Loucy (cell line): ENCODE results near the gene SLC24A1.

Experiments used
- H2AFZ ChIP-seq: fragments of 200-600 bp; sonication (generic); 2 replicates; pipeline ENCODE4 v1.6.0; 2016; ENCODE audit warnings: antibody characterized with exemption, mild to moderate bottlenecking, low read length, moderate library complexity
- H3F3A ChIP-seq: fragments of 200-600 bp; 2 replicates; pipeline ENCODE4 v1.6.0; 2016; ENCODE audit warnings: antibody characterized with exemption, low read depth, mild to moderate bottlenecking
- H3K27me3 ChIP-seq: fragments of 200-600 bp; sonication (generic); 2 replicates; pipeline ENCODE4 v1.6.1; 2014; ENCODE audit warnings: low read length, mild to moderate bottlenecking; ENCODE audit not compliant: insufficient read depth, poor library complexity, severe bottlenecking
- H3K36me3 ChIP-seq: fragments of 200-600 bp; sonication (generic); 2 replicates; pipeline ENCODE4 v1.6.1; 2016; ENCODE audit warnings: low read length; ENCODE audit not compliant: insufficient read depth
- H3K4me1 ChIP-seq: fragments of 200-600 bp; sonication (generic); 2 replicates; pipeline ENCODE4 v1.5.1; 2014; ENCODE audit warnings: low read length, mild to moderate bottlenecking; ENCODE audit not compliant: insufficient read depth, poor library complexity, severe bottlenecking
- H3K4me2 ChIP-seq: fragments of 200-600 bp; sonication (generic); 2 replicates; pipeline ENCODE4 v1.6.0; 2014; ENCODE audit warnings: antibody characterized with exemption, low read length, low read depth, mild to moderate bottlenecking; ENCODE audit not compliant: poor library complexity, severe bottlenecking
- H3K4me3 ChIP-seq: fragments of 200-600 bp; sonication (generic); 2 replicates; pipeline ENCODE4 v1.5.1; 2014; ENCODE audit warnings: low read length, mild to moderate bottlenecking, mixed read lengths; ENCODE audit not compliant: poor library complexity, severe bottlenecking
- H3K79me2 ChIP-seq: fragments of 200-600 bp; sonication (generic); 2 replicates; pipeline ENCODE4 v1.6.1; 2014; ENCODE audit warnings: low read length; ENCODE audit not compliant: insufficient read depth
- H3K9ac ChIP-seq: fragments of 200-600 bp; sonication (generic); 2 replicates; pipeline ENCODE4 v1.6.0; 2014; ENCODE audit warnings: mild to moderate bottlenecking, low read depth, low read length, moderate library complexity; ENCODE audit not compliant: poor library complexity, severe bottlenecking
- H3K9me2 ChIP-seq: fragments of 200-600 bp; sonication (generic); replicated peaks from 2 replicates; pipeline ENCODE4 v1.6.1; 2016; ENCODE audit warnings: low read depth, low read length, mixed read lengths
- H3K9me3 ChIP-seq: fragments of 200-600 bp; sonication (generic); 2 replicates; pipeline ENCODE4 v1.6.1; 2014; ENCODE audit warnings: mild to moderate bottlenecking, antibody characterized with exemption, low read length, low read depth; ENCODE audit not compliant: insufficient read depth
- H4K20me1 ChIP-seq: fragments of 200-600 bp; sonication (generic); 2 replicates; pipeline ENCODE4 v1.6.0; 2014; ENCODE audit warnings: antibody characterized with exemption, low read length, mild to moderate bottlenecking; ENCODE audit not compliant: insufficient read depth, poor library complexity, severe bottlenecking
- EZH2phosphoT487 ChIP-seq: fragments of 200-600 bp; IDR thresholded peaks from 2 replicates; pipeline ENCODE4 v1.6.1; 2018; ENCODE audit warnings: antibody characterized with exemption, mild to moderate bottlenecking, moderate library complexity, borderline replicate concordance
- TF ChIP-seq, protein P1 (sequence below): fragments of 200-600 bp; sonication (generic); conservative IDR thresholded peaks from 2 replicates; pipeline ENCODE4 v1.5.1; 2014; ENCODE audit warnings: mild to moderate bottlenecking, antibody characterized with exemption, low read length

Gene SLC24A1

DNA sequence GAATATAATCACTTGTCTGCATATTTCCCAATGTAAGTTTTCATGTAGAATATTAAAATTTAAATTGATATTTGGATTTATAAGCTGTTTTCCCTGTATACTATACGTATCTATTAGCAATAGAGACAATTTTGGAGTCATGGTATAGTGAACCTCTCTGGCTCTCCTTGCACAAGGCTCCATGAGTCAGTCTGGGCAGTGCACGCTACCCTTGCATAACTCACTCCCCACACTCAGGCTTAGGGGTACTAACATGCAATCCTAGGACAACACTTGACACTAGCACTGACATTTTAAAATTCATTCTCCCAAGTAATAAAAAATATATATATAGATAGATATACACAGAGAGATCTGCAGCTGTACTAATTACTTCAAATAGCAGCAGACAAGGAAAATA lies 39.2 kb downstream of the SLC24A1 start:
- H3K79me2 ChIP-seq, result no peaks in the 10 kb centered on the region
- no peaks in the 10 kb centered on the region for H3K4me1 ChIP-seq
- H3K36me3 ChIP-seq, result no peaks in the 10 kb centered on the region
- no peak overlapping the region for H3K4me3 ChIP-seq
- no peak for TF ChIP-seq EZH2phosphoT487
- TF ChIP-seq, protein P1, sequence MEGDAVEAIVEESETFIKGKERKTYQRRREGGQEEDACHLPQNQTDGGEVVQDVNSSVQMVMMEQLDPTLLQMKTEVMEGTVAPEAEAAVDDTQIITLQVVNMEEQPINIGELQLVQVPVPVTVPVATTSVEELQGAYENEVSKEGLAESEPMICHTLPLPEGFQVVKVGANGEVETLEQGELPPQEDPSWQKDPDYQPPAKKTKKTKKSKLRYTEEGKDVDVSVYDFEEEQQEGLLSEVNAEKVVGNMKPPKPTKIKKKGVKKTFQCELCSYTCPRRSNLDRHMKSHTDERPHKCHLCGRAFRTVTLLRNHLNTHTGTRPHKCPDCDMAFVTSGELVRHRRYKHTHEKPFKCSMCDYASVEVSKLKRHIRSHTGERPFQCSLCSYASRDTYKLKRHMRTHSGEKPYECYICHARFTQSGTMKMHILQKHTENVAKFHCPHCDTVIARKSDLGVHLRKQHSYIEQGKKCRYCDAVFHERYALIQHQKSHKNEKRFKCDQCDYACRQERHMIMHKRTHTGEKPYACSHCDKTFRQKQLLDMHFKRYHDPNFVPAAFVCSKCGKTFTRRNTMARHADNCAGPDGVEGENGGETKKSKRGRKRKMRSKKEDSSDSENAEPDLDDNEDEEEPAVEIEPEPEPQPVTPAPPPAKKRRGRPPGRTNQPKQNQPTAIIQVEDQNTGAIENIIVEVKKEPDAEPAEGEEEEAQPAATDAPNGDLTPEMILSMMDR, result no peak
- no peaks in the 10 kb centered on the region for H3K9me3 ChIP-seq
- no peaks in the 10 kb centered on the region for H4K20me1 ChIP-seq
- H3F3A ChIP-seq, result no peaks in the 10 kb centered on the region
- H2AFZ ChIP-seq, result no peak overlapping the region
- H3K9ac ChIP-seq, result no peak overlapping the region
- no peaks in the 10 kb centered on the region for H3K9me2 ChIP-seq
- H3K4me2 ChIP-seq, result no peak overlapping the region
- H3K27me3 ChIP-seq, result no peaks in the 10 kb centered on the region

DNA sequence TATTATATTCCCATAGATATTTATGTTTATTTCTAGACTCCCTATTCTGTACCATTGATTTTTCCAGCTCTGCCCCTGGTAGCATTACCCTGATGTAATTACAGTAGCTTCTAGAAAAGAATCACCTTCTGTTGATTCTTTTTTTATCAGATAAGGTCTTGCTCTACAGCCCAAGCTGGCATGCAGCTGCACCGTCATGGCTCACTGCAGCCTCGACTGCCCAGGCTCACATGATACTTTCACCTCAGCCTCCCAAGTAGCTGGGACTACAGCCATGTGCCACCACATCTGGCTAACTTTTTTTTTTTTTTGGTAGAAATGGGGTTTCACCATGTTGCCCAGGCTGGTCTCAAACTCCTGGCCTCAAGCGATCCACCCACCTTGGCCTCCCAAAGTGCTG lies 41.8 kb downstream of the SLC24A1 start:
- Histone ChIP-seq H3K27me3 (no peaks in the 10 kb centered on the region), H3F3A (no peaks in the 10 kb centered on the region), H3K9ac (no peak overlapping the region), H3K36me3 (no peaks in the 10 kb centered on the region; the same call in 1 of the 2 replicates), H3K4me1 (no peaks in the 10 kb centered on the region), H4K20me1 (no peaks in the 10 kb centered on the region), H3K4me2 (no peak overlapping the region), H3K4me3 (no peak overlapping the region), H3K9me2 (no peaks in the 10 kb centered on the region), H3K9me3 (no peaks in the 10 kb centered on the region), H3K79me2 (no peaks in the 10 kb centered on the region), H2AFZ (no peak overlapping the region)
- TF ChIP-seq, protein P1, result no peak
- no peak for TF ChIP-seq EZH2phosphoT487

DNA sequence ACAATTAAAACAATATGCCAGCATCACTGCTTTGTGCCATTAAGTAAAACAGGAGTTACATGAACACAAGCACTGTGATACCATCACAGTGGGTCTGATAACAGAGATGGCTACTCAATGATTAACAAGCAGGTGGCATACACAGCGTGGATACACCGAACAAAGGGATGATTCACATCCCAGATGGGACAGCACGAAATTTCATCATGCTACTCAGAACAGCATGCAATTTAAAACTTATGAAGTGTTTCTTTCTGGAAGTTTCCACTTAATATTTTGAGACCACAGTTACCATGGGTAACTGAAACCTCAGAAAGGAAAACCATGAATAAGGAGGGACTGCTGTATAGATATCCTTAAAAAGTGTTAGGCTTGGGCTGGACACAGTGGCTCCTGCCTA lies 44.5 kb downstream of the SLC24A1 start:
- Histone ChIP-seq H3F3A (no peaks in the 10 kb centered on the region), H3K79me2 (no peaks in the 10 kb centered on the region), H2AFZ (no peak overlapping the region), H3K4me2 (no peak overlapping the region), H3K27me3 (no peaks in the 10 kb centered on the region), H3K9me3 (no peaks in the 10 kb centered on the region), H3K4me3 (no peak overlapping the region), H3K9ac (no peak overlapping the region), H3K9me2 (no peaks in the 10 kb centered on the region), H3K4me1 (no peaks in the 10 kb centered on the region), H4K20me1 (no peaks in the 10 kb centered on the region), H3K36me3 (no peaks in the 10 kb centered on the region; the same call in 1 of the 2 replicates)
- TF ChIP-seq EZH2phosphoT487, result no peak
- TF ChIP-seq, protein P1, result no peak
